Measurements from ENCODE around the gene SEPTIN10.

SEPTIN10 gene

DNA sequence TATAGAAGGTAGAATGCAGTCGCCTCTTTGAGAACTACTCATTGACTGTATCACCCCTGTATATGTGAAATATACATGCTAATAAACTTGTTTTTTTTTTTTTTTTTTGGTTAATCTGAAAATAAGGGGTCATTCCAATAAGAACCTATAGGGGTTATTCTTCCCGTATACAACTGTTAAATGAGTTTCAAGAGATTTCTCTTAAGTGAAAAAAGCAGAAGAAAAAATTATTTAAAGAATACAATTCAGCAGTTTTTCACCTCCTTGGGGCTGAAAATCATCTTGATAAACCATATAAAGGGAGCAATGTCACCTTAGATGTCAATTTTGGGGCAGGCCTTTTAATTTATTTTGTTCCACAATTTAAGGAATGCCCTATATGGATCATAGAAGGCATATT is 66.5 kb downstream of the SEPTIN10 start:
- ATAC-seq: no peak
- TF ChIP-seq ESRRG (CRISPR knock-in tag; IDR thresholded peaks at IDR 0.05) (no peak), ARNTL (CRISPR knock-in tag; IDR thresholded peaks at IDR 0.05; ENCODE audit: borderline replicate concordance, low read depth) (no peak), ISL1 (CRISPR knock-in tag; IDR thresholded peaks at IDR 0.05) (no peak), BACH2 (CRISPR knock-in tag; IDR thresholded peaks at IDR 0.05; ENCODE audit: borderline replicate concordance) (no peak), ZNF8 (CRISPR knock-in tag; IDR thresholded peaks at IDR 0.05) (no peak), OSR1 (CRISPR knock-in tag; IDR thresholded peaks at IDR 0.05) (no peak), ZC3H10 (CRISPR knock-in tag; IDR thresholded peaks at IDR 0.05) (no peak), TCF4 (CRISPR knock-in tag; IDR thresholded peaks at IDR 0.05; ENCODE audit: borderline replicate concordance) (no peak), RARB (CRISPR knock-in tag; IDR thresholded peaks at IDR 0.05) (no peak), SNAI2 (CRISPR knock-in tag; IDR thresholded peaks at IDR 0.05) (no peak), PPARA (CRISPR knock-in tag; IDR thresholded peaks at IDR 0.05; ENCODE audit: borderline replicate concordance) (no peak), ZFP3 (CRISPR knock-in tag; IDR thresholded peaks at IDR 0.05) (no peak), ZNF565 (CRISPR knock-in tag; conservative IDR thresholded peaks at IDR 0.05; ENCODE audit: low read depth) (no peak)
- TF ChIP-seq, protein P1, sequence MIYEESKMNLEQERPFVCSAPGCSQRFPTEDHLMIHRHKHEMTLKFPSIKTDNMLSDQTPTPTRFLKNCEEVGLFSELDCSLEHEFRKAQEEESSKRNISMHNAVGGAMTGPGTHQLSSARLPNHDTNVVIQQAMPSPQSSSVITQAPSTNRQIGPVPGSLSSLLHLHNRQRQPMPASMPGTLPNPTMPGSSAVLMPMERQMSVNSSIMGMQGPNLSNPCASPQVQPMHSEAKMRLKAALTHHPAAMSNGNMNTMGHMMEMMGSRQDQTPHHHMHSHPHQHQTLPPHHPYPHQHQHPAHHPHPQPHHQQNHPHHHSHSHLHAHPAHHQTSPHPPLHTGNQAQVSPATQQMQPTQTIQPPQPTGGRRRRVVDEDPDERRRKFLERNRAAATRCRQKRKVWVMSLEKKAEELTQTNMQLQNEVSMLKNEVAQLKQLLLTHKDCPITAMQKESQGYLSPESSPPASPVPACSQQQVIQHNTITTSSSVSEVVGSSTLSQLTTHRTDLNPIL (CRISPR knock-in tag; IDR thresholded peaks at IDR 0.05; ENCODE audit: low read depth): no peak
- TF ChIP-seq, protein P2, sequence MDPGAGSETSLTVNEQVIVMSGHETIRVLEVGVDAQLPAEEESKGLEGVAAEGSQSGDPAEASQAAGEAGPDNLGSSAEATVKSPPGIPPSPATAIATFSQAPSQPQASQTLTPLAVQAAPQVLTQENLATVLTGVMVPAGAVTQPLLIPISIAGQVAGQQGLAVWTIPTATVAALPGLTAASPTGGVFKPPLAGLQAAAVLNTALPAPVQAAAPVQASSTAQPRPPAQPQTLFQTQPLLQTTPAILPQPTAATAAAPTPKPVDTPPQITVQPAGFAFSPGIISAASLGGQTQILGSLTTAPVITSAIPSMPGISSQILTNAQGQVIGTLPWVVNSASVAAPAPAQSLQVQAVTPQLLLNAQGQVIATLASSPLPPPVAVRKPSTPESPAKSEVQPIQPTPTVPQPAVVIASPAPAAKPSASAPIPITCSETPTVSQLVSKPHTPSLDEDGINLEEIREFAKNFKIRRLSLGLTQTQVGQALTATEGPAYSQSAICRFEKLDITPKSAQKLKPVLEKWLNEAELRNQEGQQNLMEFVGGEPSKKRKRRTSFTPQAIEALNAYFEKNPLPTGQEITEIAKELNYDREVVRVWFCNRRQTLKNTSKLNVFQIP (CRISPR knock-in tag; IDR thresholded peaks at IDR 0.05; ENCODE audit: borderline replicate concordance, low read depth): no peak
- TF ChIP-seq, protein P3, sequence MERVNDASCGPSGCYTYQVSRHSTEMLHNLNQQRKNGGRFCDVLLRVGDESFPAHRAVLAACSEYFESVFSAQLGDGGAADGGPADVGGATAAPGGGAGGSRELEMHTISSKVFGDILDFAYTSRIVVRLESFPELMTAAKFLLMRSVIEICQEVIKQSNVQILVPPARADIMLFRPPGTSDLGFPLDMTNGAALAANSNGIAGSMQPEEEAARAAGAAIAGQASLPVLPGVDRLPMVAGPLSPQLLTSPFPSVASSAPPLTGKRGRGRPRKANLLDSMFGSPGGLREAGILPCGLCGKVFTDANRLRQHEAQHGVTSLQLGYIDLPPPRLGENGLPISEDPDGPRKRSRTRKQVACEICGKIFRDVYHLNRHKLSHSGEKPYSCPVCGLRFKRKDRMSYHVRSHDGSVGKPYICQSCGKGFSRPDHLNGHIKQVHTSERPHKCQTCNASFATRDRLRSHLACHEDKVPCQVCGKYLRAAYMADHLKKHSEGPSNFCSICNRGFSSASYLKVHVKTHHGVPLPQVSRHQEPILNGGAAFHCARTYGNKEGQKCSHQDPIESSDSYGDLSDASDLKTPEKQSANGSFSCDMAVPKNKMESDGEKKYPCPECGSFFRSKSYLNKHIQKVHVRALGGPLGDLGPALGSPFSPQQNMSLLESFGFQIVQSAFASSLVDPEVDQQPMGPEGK (CRISPR knock-in tag; IDR thresholded peaks at IDR 0.05; ENCODE audit: borderline replicate concordance): no peak
- TF ChIP-seq, protein P4, sequence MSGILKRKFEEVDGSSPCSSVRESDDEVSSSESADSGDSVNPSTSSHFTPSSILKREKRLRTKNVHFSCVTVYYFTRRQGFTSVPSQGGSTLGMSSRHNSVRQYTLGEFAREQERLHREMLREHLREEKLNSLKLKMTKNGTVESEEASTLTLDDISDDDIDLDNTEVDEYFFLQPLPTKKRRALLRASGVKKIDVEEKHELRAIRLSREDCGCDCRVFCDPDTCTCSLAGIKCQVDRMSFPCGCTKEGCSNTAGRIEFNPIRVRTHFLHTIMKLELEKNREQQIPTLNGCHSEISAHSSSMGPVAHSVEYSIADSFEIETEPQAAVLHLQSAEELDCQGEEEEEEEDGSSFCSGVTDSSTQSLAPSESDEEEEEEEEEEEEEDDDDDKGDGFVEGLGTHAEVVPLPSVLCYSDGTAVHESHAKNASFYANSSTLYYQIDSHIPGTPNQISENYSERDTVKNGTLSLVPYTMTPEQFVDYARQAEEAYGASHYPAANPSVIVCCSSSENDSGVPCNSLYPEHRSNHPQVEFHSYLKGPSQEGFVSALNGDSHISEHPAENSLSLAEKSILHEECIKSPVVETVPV (CRISPR knock-in tag; IDR thresholded peaks at IDR 0.05): no peak

DNA sequence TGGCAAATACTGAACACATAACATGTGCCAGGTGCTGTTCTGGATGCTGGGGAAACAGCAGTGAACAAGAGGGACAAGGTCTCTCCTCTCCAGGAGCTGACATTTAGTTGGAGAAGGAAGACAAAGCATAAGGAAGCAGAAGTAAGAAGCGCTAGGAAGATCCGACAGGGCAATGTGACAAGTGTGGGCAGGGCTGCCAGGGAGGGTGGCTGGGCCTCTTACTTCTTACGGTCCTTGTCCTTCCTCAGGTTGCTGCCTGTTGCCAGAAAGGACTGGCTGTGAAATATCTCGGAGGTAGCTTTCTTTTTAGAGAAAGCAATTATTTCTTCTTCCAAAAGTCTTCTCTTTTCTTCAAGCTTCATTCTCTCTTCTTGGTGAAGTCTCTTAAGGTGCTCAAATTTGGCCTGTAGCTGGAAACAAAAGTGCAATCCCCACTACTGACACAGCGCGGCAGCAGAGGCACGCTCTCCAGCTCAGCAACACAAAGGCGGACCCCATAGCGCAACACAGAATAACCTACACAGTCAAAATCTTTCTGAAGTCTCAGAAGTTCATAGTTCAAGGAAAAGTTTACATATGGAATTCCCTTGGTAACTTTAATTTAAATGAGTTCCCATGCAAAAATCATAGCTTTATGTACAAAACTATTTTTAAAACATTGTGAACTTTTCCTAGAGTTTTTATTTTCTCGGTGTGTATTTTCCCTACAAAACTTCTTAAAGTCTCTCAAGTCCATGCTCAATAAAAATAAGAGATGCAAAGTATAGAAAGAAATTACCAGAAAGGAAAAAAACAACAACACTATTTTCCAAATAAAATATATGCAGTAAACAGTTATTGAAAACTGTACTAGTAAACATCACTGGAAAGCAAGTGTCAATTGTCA is 67.7 kb downstream of the SEPTIN10 start:
- peak; percentile 94 for ATAC-seq
- TF ChIP-seq ZFP30 (CRISPR knock-in tag; IDR thresholded peaks at IDR 0.05) (no peak), TCF4 (CRISPR knock-in tag; IDR thresholded peaks at IDR 0.05; ENCODE audit: borderline replicate concordance) (no peak), GLIS3 (CRISPR knock-in tag; IDR thresholded peaks at IDR 0.05) (no peak), ZFP3 (CRISPR knock-in tag; IDR thresholded peaks at IDR 0.05) (no peak), ESRRG (CRISPR knock-in tag; IDR thresholded peaks at IDR 0.05) (no peak), BACH2 (CRISPR knock-in tag; IDR thresholded peaks at IDR 0.05; ENCODE audit: borderline replicate concordance) (no peak), PPARA (CRISPR knock-in tag; IDR thresholded peaks at IDR 0.05; ENCODE audit: borderline replicate concordance) (no peak), ZC3H10 (CRISPR knock-in tag; IDR thresholded peaks at IDR 0.05) (no peak), SNAI2 (CRISPR knock-in tag; IDR thresholded peaks at IDR 0.05) (no peak), OSR1 (CRISPR knock-in tag; IDR thresholded peaks at IDR 0.05) (no peak), ZNF70 (CRISPR knock-in tag; IDR thresholded peaks at IDR 0.05) (no peak), ARNTL (CRISPR knock-in tag; IDR thresholded peaks at IDR 0.05; ENCODE audit: borderline replicate concordance, low read depth) (no peak), TOX (CRISPR knock-in tag; IDR thresholded peaks at IDR 0.05; ENCODE audit: borderline replicate concordance) (no peak), RARB (CRISPR knock-in tag; IDR thresholded peaks at IDR 0.05) (no peak), ZNF565 (CRISPR knock-in tag; conservative IDR thresholded peaks at IDR 0.05; ENCODE audit: low read depth) (no peak)
- TF ChIP-seq, protein P1 (CRISPR knock-in tag; IDR thresholded peaks at IDR 0.05; ENCODE audit: low read depth): no peak
- TF ChIP-seq, protein P4 (CRISPR knock-in tag; IDR thresholded peaks at IDR 0.05): no peak
- TF ChIP-seq, protein P3 (CRISPR knock-in tag; IDR thresholded peaks at IDR 0.05; ENCODE audit: borderline replicate concordance): no peak
- TF ChIP-seq, protein P2 (CRISPR knock-in tag; IDR thresholded peaks at IDR 0.05; ENCODE audit: borderline replicate concordance, low read depth): no peak
